ENCODE results near the gene HIP1R. TPM values are rescaled to one million over a fixed set of nuclear protein-coding genes. Genes with fewer than 3 reads are reported as not detected.
"Not testable (repeated sequence)": the region's sequence is repeated elsewhere in the genome, so short reads cannot be mapped to it uniquely, and the experiment has no call there.

HIP1R gene
- total RNA-seq, 1 donor from 2014 or later: 28.2 TPM

- Histone ChIP-seq H3K4me3 (no peak overlapping the region), H3K27me3 (ENCODE audit: low read depth) (no peaks in the 10 kb centered on the region), H3K9me3 (no peaks in the 10 kb centered on the region), H3K36me3 (no peaks in the 10 kb centered on the region), H3K4me1 (peaks cover 91% of the 10 kb centered on the region), H3K27ac (peak overlapping the region; percentile 94)
- ATAC-seq (peak; percentile 15 to 43), DNase-seq (no peak)
- no peak for TF ChIP-seq CTCF (IDR thresholded peaks at IDR 0.05)
- intact Hi-C loops (cut with DNase I): no loop called here
These were observed 51.9 kb downstream of the HIP1R start for GRCh38 chr12:122886851-122887818.

GRCh38 chr12:122887819-122888212 lies 52.6 kb downstream of the HIP1R start:
- no peak for TF ChIP-seq CTCF (IDR thresholded peaks at IDR 0.05)
- intact Hi-C loops (cut with DNase I): no loop called here
- Histone ChIP-seq H3K36me3 (no peaks in the 10 kb centered on the region), H3K4me1 (peaks cover 91% of the 10 kb centered on the region), H3K27ac (peak overlapping the region; percentile 94), H3K4me3 (peak overlapping the region; percentile 22), H3K27me3 (ENCODE audit: low read depth) (no peaks in the 10 kb centered on the region), H3K9me3 (no peaks in the 10 kb centered on the region)
- ATAC-seq (no peak), DNase-seq (no peak)

GRCh38 chr12:122888232-122888752 lies 53.0 kb downstream of the HIP1R start:
- no peak for TF ChIP-seq CTCF (IDR thresholded peaks at IDR 0.05)
- H3K27ac ChIP-seq: peak overlapping the region; percentile 94
- intact Hi-C loops (cut with DNase I): no loop called here
- H3K9me3 ChIP-seq: no peaks in the 10 kb centered on the region
- peak overlapping the region; percentile 22 for H3K4me3 ChIP-seq
- DNase-seq: peak; percentile 84
- no peaks in the 10 kb centered on the region for H3K36me3 ChIP-seq
- H3K27me3 ChIP-seq (ENCODE audit: low read depth): no peaks in the 10 kb centered on the region
- peak; percentile 91 to 93 for ATAC-seq
- peaks cover 91% of the 10 kb centered on the region for H3K4me1 ChIP-seq

GRCh38 chr12:122889761-122890520 lies 54.7 kb downstream of the HIP1R start:
- Histone ChIP-seq H3K27ac (peak overlapping the region; percentile 94), H3K36me3 (no peaks in the 10 kb centered on the region), H3K4me3 (no peak overlapping the region), H3K27me3 (ENCODE audit: low read depth) (no peaks in the 10 kb centered on the region), H3K9me3 (no peaks in the 10 kb centered on the region), H3K4me1 (peaks cover 91% of the 10 kb centered on the region)
- intact Hi-C loops (cut with DNase I): no loop called here
- ATAC-seq (no peak), DNase-seq (no peak)
- TF ChIP-seq CTCF (IDR thresholded peaks at IDR 0.05): no peak

- Histone ChIP-seq H3K4me1 (peaks cover 82% of the 10 kb centered on the region), H3K36me3 (no peaks in the 10 kb centered on the region), H3K4me3 (peak overlapping the region; percentile 2), H3K9me3 (no peaks in the 10 kb centered on the region), H3K27me3 (ENCODE audit: low read depth) (no peaks in the 10 kb centered on the region), H3K27ac (peak overlapping the region; percentile 94)
- DNase-seq (no peak), ATAC-seq (no peak)
- TF ChIP-seq CTCF (IDR thresholded peaks at IDR 0.05): no peak
- intact Hi-C loops (cut with DNase I): no loop called here
These were observed 56.6 kb downstream of the HIP1R start for GRCh38 chr12:122891661-122892525.

GRCh38 chr12:122892724-122893123 lies 57.5 kb downstream of the HIP1R start:
- intact Hi-C loops (cut with DNase I); H3K27me3 ChIP-seq (ENCODE audit: low read depth); DNase-seq; ATAC-seq; H3K36me3 ChIP-seq; H3K9me3 ChIP-seq: not testable (repeated sequence)
- Histone ChIP-seq H3K4me3 (peak overlapping the region; percentile 2), H3K27ac (peak overlapping the region; percentile 94), H3K4me1 (peaks cover 73% of the 10 kb centered on the region)

Measured in lower lobe of right lung (tissue), 2 donors.